GM12892 (cell line): ENCODE data around the gene TDG.

Experiments used
- POLR2A ChIP-seq: IDR thresholded peaks from 2 replicates; pipeline ENCODE4 v1.6.1; 2011; ENCODE audit warnings: low read depth, low read length, control low read depth
- POLR2AphosphoS5 ChIP-seq: IDR thresholded peaks from 2 replicates; pipeline ENCODE4 v1.6.1; 2011; ENCODE audit warnings: low read depth, low read length, control low read depth
- TAF1 ChIP-seq: IDR thresholded peaks from 2 replicates; pipeline ENCODE4 v1.6.1; 2011; ENCODE audit warnings: low read depth, mild to moderate bottlenecking, control low read depth, low read length, borderline replicate concordance

DNA sequence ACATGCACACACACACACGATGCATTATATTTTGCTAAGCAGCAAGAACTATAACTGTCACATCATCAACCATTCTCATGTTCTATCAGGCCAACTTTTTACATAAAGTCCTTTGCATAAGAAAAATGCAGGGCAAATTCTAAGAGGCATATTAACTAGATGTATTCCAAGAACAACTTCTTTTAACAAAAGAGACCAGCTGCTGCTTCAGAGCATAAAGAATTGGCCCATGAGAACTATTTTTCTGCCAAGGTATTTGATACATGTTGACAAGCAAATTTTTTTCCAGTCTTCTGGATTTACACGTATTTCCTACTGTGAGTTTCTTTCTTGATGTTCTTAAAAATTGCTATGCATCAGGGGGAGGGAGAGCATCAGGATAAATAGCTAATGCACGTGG, 57.1 kb downstream of the TDG start:
- TF ChIP-seq POLR2A, result no peak
- TF ChIP-seq POLR2AphosphoS5, result no peak
- no peak for TF ChIP-seq TAF1
